HG03432 (cell line): ENCODE results near the gene FIGLA.

Experiments
- ATAC-seq: cut with Tn5 transposase; IDR thresholded peaks from one replicate; pipeline ENCODE4 v1.9.1; 2021; ENCODE audit warnings: mild to moderate bottlenecking, moderate library complexity; ENCODE audit not compliant: unreplicated experiment

Gene FIGLA

DNA sequence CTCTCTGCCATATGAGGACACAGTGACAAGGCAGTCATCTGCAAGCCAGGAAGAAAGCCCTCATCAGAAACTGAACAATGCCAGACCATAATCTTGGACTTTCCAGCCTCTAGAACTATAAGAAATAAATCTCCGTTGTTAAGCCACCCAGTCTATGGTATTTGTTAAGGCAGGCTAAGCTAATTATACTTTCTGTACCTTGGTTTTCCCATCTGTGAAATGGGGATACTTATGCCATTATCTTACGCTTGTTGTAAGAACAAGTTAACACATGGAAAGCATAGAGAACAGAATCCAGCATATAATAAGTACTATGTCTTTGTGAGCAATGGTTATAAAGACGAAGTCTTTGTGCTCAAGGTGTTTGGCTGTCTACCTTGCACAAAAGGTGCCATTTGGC lies 14.2 kb downstream of the FIGLA start:
- no peak for ATAC-seq

DNA sequence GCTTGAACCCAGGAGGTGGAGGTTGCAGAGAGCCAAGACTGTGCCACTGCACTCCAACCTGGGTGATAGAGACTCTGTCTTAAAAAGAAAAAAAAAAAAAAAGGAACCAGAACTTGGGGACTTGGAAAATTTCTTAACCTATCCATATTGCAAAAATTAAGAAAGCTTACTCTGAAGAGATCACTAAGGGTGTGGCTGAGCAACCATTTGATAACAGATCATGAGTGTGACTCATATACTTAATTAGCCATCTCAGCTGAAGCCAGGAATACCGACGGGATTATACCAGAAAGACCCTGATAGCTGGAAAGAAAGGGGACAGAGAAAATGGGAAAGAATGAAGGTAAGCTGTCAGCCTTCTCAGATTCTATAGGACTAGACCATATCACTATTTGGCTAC lies 15.3 kb downstream of the FIGLA start:
- no peak for ATAC-seq

DNA sequence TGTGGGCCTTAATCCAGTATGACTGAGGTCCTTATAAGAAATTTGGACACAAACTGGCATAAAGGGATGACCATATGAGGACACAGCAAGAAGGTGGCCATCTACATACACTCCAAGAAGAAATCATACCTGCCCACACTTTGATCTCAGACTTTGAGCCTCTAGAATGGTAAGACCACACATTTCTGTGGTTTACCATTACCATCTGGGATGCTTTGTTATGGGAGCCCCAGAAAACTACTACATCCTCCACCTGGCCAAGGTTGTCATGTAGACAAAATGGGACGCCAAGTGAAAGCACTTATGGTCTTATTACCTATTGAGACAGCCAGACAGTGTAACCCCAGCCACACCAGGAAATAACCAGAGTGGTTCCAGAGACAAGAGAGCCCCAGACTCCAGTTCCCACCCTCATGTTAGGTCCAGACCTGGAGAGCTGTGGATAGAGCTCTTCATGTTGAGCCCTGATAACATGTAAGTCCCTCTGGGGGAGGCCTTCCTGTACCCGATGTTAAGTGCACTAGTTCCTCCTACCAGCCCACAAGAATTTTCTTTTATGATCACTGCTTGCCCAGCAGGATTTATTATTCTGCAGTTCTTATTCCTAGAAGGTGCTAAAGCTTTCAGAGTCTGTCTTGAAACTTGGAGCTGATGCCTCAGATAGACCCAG lies 17.8 kb downstream of the FIGLA start:
- no peak for ATAC-seq

DNA sequence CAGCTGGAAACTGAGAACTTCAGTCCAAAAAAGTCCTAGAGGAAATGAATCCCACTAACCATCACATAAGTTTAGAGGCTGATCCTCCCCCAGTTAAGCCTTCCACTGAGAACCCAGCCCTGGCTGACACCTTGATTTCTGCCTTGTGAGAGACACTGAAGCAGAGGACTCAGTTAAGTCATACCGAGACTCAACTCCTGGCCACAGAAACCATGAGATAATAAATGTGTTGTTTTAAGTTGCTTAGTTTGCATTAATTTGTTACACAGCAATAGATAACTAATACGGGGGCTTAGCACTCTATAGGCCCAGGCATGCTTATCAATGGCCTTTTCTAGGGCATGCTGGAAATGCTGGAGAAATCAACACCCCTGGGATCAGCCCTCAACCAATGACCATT lies 19.0 kb downstream of the FIGLA start:
- peak; percentile 70 for ATAC-seq

DNA sequence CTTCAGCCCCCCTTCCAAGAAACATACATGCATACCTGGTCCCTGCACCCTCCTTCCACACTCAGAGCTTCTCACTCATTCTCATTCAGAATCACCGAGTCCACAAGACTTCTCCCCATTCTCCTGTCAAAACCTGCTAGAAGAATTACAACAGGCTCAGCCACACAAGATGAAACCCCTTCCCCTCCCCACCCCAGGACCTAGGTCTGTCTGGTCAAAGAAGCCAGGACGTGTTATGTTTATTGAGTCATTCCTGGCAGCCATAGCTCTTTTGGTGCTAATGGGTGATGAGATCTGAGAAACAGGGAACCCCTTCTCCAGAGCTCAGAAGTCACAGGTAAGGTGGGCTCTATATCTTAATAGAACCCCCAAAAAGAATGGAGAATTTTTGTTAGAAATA lies 21.0 kb downstream of the FIGLA start:
- ATAC-seq = no peak

DNA sequence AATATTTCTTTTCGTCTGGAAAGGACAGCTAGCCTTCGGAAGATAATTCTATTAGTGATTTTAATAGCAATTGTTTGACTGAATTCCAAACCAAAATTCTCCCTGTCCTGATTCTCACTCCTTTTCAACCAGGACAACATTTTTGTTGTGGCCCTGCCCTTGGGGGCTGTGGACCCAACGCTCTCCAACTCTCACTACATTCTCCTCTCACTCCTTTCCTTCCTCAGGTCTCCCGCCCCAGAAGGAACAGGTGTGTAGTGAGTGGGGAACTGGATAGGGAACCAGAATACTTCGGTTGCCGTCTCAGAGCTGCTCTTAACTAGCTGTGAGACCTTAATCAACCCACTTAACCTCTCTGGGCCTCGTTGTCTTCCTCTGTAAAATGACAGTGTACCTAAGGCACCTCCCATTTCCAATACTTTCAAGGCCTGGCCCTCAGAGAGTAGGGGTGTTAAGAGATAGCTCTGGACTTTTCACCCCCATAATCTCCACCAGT lies 21.8 kb downstream of the FIGLA start:
- no peak for ATAC-seq

DNA sequence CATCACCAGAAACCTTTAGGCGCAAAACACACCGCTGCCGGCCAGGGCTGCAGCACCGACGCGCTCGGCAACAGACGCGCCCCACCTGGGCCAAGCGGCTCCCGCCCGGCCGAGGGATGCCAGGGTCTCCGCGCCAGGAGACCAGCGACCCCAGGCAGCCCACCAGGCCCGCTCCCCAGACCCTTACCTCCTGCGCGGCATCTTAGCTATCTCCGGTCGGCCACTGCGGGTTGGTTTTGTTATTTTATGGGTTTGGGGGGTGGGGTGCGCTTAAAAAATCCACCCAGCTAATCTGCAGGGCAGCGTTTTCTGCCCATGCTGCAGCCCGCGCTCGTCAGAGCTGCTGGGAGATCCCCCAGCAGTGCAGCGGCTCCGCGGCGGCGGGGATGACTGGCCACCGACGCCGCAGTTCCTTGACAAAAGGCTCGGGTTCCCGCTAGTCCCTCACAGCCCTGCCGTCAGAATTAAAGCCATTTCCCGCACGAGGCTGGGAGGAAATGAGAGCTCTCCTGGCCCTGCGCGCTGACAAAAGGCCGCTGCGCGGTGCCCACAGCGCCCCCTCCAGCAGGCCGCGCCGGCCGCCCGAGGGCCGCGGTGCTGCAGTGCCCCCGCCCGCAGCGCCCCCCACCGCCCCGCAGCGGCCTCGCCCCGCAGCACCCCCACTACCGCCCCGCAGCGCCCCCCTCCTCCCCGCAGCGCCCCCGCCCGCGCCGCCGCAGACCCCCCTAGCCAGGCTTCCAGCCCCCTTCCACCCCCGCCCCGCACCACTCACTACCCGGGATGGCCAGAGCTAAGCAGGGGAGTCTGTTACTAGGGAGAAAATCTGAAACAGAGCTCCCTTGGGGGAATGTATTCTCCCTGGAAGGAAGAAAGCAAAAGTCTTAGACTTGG lies 22.5 kb downstream of the FIGLA start, which contains the start of gene ADD2:
TSS of gene ADD2 (minus strand) at position 502 of the 891 bp plus-strand sequence. CDS start 61,792 bp downstream, outside the sequence.
- peak; percentile 52 for ATAC-seq

DNA sequence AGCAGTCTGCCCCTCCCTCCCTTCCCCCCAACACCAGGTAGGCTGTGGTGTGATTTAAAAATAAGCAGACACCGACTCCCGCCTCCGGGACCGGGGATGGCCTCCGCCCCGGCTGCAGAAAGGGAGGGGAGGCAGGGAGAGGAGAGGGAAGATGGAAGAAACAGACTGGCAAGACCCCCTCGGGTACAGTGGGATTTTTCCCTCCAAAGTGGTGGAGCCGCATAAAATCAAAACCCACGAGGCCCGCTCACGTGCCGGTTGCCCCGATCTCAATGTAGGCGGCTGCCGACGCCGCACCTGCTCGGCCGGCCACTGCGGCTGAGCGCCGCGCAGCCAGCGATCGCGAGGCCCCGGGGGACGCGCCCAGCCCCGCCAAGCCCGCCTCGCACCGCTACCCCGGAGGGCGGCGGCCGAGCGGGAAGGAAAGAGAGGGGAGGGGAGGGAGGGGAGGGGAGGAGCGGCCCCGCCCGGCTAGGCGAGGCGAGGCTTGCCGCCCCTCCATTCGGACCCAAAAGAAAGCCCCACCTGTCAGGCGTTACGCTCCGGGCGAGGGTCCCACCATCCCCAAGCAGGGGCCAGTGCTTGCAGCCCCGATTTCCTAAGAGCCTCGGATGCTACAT lies 23.3 kb downstream of the FIGLA start:
- no peak for ATAC-seq

DNA sequence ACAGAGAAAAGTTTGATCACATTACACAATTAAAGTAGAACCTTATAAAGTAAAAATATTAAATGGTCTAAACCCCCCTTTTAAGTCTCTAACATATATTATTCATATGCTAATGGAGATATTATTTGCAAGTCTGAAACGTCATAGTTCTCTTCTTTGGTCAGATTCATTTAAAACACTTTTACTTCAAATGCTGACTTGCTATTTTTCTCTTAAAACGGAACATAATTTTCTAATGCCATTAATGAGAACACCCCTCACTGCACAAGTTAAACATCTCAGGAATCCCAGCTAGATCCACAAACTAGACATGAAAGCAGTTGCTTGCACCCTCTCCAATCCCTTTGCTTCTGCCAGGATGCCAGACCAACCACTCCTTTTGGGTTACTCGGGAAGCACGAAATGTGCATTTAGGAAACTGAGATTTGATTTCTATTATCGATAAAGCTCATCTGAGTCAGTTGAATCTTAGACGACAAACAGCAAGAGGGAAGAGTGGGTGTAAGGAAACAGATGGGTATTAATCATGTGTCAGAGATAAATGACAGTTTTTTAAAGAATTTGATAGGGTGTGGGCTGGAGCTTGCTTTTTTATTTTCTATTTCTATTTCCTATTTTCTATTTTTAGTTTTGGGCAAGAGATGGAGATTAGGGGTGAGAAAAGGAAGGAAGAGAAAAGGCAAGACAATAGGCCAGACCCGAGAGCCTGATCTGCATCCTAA lies 23.9 kb downstream of the FIGLA start:
- no peak for ATAC-seq

DNA sequence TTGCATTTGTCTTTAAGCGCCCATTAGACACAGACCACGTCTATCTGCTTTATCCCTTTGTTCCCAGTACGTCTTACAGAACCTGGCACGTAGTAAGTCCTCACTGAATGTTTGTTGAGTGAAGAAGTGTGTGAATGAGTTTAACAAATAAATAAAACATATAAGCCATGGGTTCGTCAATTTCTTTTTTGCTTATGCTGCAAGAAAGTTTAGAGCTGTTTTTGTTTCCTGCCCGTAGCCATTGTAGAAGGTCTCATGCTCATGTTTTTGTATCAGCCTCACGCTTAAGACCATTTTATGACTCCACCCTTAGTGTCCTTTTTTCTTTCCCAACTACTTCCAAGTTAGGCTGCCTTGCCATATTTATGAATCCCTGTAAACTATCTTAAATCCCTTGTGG lies 24.9 kb downstream of the FIGLA start:
- no peak for ATAC-seq

DNA sequence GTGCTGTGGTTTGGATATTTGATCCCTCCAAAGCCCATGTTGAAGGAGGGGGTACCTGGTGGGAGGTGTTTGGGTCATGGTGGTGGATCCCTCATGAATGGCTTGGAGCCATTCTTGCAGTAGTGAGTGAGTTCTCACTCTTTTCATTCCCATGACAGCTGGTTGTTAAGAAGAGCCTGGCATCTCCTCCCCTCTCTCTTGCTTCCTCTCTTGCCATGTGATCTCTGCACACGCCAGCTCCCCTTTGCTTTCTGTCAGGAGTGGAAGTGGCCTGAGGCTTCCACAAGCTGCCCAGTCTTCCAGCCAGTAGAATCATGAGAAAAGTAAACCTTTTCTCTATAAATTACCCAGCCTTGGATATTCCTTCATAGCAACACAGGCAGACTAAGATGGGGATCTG lies 31.0 kb downstream of the FIGLA start:
- no peak for ATAC-seq

DNA sequence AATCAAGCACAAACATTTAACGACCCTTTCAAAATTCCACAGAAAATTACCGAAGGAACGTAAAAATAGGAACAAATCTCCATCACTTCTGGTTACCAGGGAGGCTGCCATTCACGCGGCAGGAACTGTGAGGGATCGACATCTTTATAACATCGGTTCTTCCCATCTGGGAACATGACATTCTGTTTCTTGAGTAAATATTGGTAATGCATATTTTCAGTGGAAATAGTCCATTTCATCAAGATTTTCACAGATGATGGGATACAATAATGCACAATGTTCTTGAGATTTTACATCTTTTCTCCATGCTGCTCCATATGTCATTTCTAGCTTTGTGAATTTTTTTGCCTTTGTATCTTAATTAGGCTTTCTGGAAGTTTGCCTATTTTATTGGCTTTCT lies 32.5 kb downstream of the FIGLA start:
- no peak for ATAC-seq

DNA sequence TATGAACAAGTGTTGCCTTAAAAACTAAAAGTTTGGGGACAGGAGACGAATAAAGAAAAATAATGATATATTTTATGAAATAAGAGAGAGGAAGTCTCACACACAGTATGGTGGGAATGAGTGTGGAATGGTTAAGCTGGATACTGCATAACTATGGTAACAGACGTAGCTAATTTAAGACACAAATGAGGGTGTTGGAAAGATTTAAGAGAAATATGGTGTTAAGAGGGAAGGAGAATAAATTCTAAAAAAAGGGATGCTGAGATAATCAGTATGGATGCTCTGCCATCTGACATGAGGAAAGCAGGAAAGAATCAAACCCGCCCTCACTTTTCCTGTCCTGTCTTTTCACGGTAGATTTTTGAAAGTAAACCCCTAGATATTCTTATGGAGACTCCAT lies 33.1 kb downstream of the FIGLA start:
- ATAC-seq = no peak

DNA sequence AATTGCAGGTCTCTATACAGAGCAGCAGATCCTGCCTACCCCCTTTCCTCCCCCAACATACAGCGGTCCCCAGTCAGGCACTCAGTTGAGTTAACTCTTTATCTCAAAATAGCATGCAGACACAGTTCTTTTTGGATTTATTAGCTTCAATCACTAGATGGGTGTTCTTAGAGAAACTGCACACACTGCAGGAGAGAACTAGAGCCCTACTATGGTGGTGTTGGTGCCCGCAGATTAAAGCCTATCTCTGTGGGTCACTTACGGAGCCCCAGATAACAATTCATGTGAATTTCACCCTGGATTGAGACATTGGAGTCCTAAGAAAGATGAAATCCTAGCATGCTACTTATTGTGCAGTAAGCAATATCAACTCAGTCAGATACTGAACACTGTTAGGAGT lies 34.3 kb downstream of the FIGLA start:
- ATAC-seq = no peak

DNA sequence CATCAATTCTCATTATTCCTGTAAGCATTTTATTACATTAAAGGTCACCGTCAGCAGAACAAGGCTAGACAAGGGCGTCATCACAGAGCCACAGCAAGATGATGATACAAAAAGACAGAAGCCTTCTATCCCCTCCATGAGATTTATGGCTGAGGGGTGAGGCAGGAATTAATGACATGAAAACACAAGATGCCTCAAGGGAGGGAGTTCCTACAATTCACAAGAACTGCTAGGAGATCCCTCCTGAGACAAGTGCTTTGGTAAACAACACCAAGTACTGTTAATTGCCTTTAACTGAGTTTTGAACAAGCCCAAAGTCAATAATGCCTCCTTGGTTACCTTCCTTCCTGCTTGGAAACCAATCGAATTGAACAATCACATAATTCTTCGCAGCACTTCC lies 36.5 kb downstream of the FIGLA start:
- no peak for ATAC-seq

DNA sequence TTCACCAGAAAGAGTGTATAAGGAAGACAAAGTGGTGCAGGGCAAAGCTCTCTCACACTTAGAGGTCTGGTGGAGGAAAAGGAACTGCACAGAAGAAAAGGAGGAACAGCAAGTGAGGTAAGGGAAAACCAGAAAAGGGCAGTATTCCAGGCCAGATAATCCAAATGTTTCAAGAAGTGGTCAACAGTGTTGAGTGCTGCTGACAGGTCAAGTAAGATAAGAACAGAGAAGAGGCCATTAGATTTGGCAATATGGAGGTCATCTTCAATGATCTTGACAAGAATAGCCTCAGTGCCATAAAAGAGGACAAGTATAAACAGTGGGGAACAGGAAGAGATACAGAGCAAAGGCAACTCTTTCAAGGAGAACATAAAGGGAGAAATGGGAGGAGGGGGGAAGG lies 37.4 kb downstream of the FIGLA start:
- no peak for ATAC-seq

DNA sequence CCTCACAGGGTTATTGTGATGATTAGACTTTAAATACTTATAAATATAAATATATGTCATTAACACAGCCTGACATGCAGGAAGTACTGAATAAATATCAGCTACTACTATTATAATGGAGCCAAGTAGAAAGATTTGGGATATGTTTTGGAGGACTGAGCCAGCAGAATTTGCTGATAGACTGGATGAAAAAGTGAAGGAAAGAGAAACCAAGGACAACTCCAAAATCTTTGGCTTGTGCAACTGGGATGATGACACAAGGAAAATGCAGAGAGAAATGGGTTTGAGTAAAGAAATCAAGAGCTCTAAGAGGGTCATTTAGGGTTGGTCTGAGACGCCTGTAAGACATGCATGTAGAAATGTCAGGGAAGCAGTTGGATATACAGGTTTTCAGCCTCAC lies 38.0 kb downstream of the FIGLA start:
- ATAC-seq = no peak

DNA sequence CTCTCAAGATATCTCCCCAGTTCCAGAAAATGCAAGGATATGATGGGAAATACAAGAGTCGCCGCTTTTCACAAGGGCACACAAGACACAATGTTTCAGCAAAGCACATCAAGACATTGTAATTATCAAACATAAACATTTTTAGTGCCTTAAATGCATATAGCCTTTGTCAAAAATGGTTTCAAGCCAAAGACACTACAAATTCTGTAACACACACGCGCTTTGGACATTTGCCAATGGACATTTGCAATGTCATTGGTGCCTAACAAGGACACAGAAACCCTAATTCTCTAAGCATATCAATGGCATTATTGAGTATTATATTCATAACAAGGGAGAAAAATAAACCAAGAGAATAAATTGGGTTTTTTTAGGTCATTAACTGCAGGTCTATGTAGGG lies 38.6 kb downstream of the FIGLA start:
- ATAC-seq = no peak

DNA sequence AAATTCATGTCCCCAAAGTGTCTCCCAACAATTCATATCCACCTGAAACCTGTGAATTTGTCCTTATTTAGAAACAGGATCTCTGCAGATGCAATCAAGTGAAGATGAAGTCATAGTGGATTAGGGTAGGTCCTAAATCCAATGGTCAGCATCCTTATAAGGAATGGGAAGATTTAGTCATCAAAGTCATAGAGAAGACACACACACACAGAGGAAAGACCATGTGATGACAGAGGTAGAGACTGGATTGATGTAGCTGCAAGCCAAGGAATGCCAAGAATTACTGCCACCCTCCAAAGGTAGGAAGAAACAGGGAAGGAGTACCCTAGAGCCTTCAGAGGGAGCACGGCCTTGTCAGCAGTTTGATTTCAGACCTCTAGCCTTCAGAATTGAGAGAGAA lies 40.1 kb downstream of the FIGLA start:
- no peak for ATAC-seq

DNA sequence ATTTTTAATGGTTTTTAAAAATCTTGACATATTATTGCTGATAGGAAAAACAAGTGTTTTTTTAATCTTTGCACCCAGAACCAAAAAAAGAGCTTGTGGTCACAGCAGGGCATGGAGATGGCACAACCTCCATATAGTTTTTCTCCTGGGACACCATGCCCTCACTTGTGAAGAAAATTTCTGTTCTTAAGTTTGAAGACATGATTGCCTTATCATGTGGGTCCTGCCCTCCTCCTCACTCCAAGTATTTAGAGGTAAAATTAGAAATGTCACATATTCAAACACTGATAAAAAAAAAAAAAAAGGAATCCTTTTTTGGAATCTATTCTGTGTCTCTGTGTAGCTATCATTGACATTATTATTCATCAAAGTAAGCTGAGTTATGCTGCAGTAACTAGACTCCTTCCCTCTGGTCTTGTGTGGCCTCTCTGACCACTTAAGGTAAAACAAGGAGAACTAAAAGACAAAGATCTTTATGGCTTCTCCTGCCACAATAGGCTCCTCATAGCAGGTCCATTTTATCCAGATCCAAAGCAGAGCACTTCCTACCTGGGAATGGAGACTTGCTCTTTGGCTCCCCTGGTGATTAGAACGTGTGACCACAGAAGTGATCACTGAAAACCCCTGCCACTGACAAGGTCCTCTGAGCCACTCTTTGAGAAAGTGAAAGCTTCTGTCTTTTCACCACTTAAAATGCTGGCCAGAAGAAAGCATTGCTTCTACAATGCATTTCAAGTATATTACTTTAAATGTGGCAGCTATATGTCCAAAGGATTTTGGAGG lies 42.2 kb downstream of the FIGLA start:
- ATAC-seq = no peak
